GM19372 (cell line): ENCODE data around the gene CD55.

Experiments
- ATAC-seq: cut with Tn5 transposase; IDR thresholded peaks from one replicate; pipeline ENCODE4 v1.9.1; 2021; ENCODE audit warnings: mild to moderate bottlenecking, low read depth, moderate library complexity; ENCODE audit not compliant: unreplicated experiment

The CD55 gene

GRCh38 chr1:207352554-207352953, 31.1 kb downstream of the CD55 start:
- ATAC-seq = no peak

- no peak for ATAC-seq
These were observed 33.6 kb downstream of the CD55 start for GRCh38 chr1:207355060-207355459.

GRCh38 chr1:207355513-207356295, 34.2 kb downstream of the CD55 start:
- no peak for ATAC-seq

GRCh38 chr1:207361029-207361428, 39.6 kb downstream of the CD55 start:
- no peak for ATAC-seq

GRCh38 chr1:207361889-207362288, 40.4 kb downstream of the CD55 start:
- ATAC-seq = no peak

GRCh38 chr1:207362962-207363860, 41.7 kb downstream of the CD55 start:
- ATAC-seq = no peak

- ATAC-seq = no peak
These were observed 42.4 kb downstream of the CD55 start for GRCh38 chr1:207363871-207364270.

- no peak for ATAC-seq
These were observed 43.1 kb downstream of the CD55 start for GRCh38 chr1:207364614-207365013.

GRCh38 chr1:207365063-207365462, 43.6 kb downstream of the CD55 start:
- ATAC-seq = no peak

- ATAC-seq = no peak
These were observed 44.5 kb downstream of the CD55 start for GRCh38 chr1:207366022-207366421.

- no peak for ATAC-seq
These were observed 67.2 kb downstream of the CD55 start for GRCh38 chr1:207388721-207389120.

- no peak for ATAC-seq
These were observed 68.4 kb downstream of the CD55 start for GRCh38 chr1:207389728-207390464.

- no peak for ATAC-seq
These were observed 72.1 kb downstream of the CD55 start for GRCh38 chr1:207393610-207394009.

- ATAC-seq = no peak
These were observed 74.8 kb downstream of the CD55 start for GRCh38 chr1:207396168-207396746.

GRCh38 chr1:207397525-207397926, 76.0 kb downstream of the CD55 start:
- no peak for ATAC-seq

- no peak for ATAC-seq
These were observed 77.5 kb downstream of the CD55 start for GRCh38 chr1:207398986-207399385.

- no peak for ATAC-seq
These were observed 80.1 kb downstream of the CD55 start for GRCh38 chr1:207401578-207401977.

- ATAC-seq = no peak
These were observed 81.3 kb downstream of the CD55 start for GRCh38 chr1:207402744-207403143.

GRCh38 chr1:207404849-207405525, 83.5 kb downstream of the CD55 start:
- no peak for ATAC-seq

- no peak for ATAC-seq
These were observed 84.3 kb downstream of the CD55 start for GRCh38 chr1:207405814-207406213.
